H7 (cell line): Measurements from ENCODE around the gene RXRB. TPM values are rescaled to one million over a fixed set of nuclear protein-coding genes. Genes with fewer than 3 reads are reported as not detected.

Experiments used
- DNase-seq: peaks from one replicate; pipeline ENCODE4 v3.0.0; 2012
- H3K27me3 ChIP-seq: 2 replicates; pipeline ENCODE4 v1.6.0; 2011; ENCODE audit warnings: mild to moderate bottlenecking, low read length; ENCODE audit not compliant: control insufficient read depth, insufficient read depth
- H3K36me3 ChIP-seq: replicated peaks from 2 replicates; pipeline ENCODE4 v1.5.1; 2011; ENCODE audit warnings: low read length; ENCODE audit not compliant: control insufficient read depth, insufficient read depth
- H3K4me3 ChIP-seq: 2 replicates; pipeline ENCODE4 v1.5.1; 2011; ENCODE audit warnings: low read depth, mild to moderate bottlenecking, control low read depth, low read length, moderate library complexity; ENCODE audit not compliant: insufficient read depth
- total RNA-seq: library from RNA; depleted of rRNA; stranded (reverse); fragments of >200 nt; shearing (Covaris generic); gene quantifications from 2 replicates; pipeline ENCODE4 v1.2.3, GENCODE V29; 2014

The RXRB gene
- total RNA-seq, 1 experiment from 2014 or later = 18.1 TPM

DNA sequence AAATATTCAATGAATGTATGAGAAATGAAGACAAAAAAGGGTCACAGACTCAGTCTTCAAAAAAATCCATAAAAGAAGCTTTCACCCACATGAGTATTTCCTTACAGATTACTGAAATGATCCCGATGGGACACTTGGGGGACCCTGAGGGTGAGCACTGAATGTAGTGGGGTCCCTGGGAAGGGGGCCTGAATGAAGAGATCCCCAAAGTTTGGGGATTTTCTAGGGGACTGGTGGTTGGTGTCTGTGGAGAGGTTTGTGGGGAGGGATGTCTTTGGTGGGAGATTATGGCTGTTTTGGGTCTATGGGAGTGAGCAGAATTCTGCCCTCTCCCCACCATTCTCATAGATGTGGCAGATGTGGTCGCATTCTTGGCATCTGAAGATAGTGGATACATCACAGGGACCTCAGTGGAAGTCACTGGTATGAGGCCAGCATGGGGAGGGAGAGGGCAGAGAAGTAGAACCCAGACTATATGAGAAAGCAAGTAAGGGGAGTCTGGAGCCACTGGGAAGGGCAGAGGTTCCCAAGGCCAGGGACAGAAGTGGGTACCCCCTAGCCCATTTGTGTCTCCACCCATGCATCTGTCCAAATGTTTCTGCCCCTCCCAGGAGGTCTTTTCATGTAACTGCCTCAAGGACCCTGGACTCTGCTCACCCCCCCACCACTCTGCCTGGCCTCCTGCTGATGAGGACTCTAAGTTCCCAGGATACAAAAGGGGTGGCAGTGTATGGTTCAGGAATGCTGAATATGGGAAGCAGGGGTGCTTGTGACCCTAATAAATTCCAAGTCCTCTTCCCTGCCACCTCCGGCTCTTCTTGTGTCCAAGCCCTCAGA is 5.8 kb upstream of the RXRB start:
- Histone ChIP-seq H3K27me3 (peaks cover 37% of the 10 kb centered on the region), H3K4me3 (no peak overlapping the region)
- DNase-seq = no peak

DNA sequence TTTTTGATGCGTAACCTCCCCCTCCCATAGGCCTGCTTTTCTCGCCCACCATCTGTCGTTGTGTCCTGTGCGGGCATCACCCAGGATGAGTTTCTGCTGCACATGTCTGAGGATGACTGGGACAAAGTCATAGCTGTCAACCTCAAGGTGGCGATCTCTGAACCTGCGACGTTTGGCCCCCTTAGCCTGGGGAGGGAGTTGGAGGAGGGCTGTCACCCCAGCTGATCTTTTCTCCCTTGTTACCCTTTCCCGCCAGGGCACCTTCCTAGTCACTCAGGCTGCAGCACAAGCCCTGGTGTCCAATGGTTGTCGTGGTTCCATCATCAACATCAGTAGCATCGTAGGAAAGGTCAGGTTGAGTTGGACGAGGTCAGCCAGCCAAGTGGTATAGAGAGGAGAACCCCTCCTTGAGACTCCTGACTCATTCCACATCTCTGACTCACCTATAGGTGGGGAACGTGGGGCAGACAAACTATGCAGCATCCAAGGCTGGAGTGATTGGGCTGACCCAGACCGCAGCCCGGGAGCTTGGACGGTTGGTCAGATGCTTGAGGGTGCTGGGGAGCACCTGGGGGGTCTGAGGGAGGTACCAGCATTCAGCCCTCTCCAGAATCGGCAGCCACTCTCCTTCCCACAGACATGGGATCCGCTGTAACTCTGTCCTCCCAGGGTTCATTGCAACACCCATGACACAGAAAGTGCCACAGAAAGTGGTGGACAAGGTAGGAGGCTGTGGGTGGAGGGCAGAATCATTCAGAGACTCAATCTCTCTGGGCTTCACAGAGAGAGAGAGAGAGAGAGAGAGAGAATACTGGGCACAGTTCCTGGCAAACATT is 4.9 kb upstream of the RXRB start:
- Histone ChIP-seq H3K4me3 (peak overlapping the region; percentile 84), H3K36me3 (peaks cover 23% of the 10 kb centered on the region), H3K27me3 (peaks cover 34% of the 10 kb centered on the region)
- peak; percentile 69 for DNase-seq

More for the DNA sequence above, 5.8 kb upstream of the RXRB start:
- H3K36me3 ChIP-seq = peaks cover 24% of the 10 kb centered on the region

DNA sequence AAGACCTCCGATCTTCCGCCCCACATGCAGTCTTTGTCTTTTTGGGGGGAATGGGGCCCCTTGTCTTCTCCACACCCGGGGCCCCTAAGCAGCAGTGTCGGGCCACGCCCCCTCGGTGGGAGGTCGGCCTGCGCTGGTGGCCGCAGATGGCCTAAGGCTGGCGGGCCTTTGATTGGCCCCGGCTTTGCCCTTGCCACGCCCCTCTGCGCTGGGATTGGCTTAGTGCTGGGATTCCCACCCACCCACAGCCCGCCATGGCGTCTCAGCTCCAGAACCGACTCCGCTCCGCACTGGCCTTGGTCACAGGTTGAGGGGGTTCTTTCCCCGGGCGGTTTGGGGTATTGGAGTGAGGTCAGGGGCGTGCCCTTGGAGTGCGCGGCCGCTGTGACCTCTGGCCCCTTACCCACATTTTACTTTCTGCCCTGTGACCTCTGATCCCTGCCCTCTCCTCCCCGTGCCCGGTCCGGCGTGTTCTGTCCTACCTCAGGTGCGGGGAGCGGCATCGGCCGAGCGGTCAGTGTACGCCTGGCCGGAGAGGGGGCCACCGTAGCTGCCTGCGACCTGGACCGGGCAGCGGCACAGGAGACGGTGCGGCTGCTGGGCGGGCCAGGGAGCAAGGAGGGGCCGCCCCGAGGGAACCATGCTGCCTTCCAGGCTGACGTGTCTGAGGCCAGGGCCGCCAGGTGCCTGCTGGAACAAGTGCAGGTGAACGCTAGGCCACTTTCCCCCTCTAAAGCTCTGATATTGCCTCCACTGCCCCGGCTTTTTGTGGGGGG is 4.1 kb upstream of the RXRB start, which contains the start of gene HSD17B8:
Gene HSD17B8, plus strand, starts transcription at position 241 of the 776 bp plus-strand sequence. Its CDS starts 14 bp downstream, at position 255.
- H3K27me3 ChIP-seq = peaks cover 31% of the 10 kb centered on the region
- peaks cover 22% of the 10 kb centered on the region for H3K36me3 ChIP-seq
- peak within 1 kb of the TSS; percentile 84 for H3K4me3 ChIP-seq
- DNase-seq = peak; percentile 99

DNA sequence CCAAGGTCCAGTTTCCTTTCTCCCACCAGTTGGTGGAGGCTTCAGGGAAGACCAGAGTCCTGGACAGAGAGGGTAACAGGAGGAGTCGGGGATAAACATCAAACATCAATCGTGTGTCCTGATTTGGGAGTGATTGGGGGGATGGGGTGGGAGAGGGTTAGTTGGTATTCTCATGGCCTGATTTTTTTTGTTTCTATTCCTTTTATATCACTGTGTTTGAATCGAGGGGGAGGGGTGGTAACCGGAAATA is 3.6 kb upstream of the RXRB start:
- Histone ChIP-seq H3K27me3 (peaks cover 27% of the 10 kb centered on the region), H3K4me3 (no peak overlapping the region), H3K36me3 (peaks cover 20% of the 10 kb centered on the region)
- no peak for DNase-seq

DNA sequence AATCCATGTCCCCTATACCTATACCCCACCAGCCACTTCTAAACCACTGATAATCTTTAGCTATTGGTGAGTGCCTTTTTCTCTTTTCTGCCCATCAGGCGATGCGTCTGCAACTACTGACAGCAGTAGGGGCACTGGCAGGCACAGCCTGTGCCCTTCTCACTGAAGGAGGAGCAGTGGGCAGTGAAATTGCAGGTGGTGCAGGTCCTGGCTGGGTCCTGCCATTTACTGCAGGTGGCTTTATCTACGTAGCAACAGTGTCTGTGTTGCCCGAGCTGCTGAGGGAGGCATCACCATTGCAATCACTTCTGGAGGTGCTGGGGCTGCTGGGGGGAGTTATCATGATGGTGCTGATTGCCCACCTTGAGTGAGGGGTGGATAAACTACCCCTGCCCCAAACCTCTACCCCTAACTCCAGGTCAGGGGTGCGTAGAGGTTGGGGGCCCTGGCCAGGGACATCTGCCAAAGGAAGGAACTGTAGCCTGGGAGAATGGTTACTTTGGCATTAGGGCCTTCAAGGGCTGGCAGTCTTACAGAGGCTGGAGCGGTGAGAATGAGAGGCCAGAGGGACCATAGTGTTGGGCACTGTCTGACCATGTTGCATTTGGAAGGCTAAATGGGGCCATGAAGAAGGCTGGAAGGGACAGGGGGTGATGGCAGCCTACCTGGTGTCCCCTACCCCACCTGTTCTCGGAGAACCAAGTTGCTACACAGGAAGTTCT is 3.1 kb upstream of the RXRB start:
- Histone ChIP-seq H3K27me3 (peaks cover 26% of the 10 kb centered on the region), H3K4me3 (no peak overlapping the region), H3K36me3 (peaks cover 20% of the 10 kb centered on the region)
- no peak for DNase-seq

DNA sequence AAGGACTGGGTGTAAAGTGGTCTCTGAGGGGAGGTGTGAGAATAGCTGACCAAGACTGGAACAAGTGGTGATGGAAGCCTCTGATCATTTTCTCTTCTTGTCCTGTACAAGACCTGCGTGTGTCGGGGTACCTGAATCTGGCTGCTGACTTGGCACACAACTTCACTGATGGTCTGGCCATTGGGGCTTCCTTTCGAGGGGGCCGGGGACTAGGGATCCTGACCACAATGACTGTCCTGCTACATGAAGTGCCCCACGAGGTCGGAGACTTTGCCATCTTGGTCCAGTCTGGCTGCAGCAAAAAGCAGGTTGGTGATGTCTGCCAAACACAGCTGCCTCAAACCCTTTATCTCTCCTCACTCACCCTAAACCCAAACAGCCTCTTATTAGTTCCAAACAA is 2.3 kb upstream of the RXRB start:
- Histone ChIP-seq H3K36me3 (peaks cover 20% of the 10 kb centered on the region), H3K27me3 (peaks cover 24% of the 10 kb centered on the region), H3K4me3 (no peak overlapping the region)
- DNase-seq = peak; percentile 5

DNA sequence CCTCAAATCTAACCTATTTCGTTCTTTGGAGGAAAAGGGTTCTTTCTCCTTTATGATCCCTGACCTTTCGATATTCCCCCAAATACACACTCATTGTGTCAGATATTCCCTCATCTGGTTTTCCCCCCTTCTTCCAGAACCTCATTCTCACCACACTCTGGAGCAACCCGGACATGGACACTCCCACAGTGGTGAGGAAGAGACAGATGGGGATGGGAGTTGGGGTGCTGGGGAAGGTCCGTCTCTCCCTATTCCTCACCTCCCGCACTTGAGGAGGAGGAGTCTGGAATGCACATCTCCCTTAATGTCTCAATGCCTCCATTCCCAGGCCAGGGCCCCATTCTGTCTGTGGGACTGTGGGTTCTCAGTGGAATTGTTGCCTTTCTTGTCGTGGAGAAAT is 1.5 kb upstream of the RXRB start:
- peaks cover 21% of the 10 kb centered on the region for H3K36me3 ChIP-seq
- DNase-seq = peak; percentile 6
- peak overlapping the region; percentile 61 for H3K4me3 ChIP-seq
- H3K27me3 ChIP-seq = peaks cover 17% of the 10 kb centered on the region

DNA sequence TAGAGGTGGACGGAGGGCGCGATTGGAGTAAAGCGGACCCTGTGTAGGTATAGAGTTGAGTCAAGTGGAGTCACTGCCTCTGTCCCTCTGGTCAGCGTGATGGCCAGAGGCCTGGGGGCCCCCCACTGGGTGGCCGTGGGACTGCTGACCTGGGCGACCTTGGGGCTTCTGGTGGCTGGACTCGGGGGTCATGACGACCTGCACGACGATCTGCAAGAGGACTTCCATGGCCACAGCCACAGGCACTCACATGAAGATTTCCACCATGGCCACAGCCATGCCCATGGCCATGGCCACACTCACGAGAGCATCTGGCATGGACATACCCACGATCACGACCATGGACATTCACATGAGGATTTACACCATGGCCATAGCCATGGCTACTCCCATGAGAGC is 681 bp upstream of the RXRB start:
- Histone ChIP-seq H3K4me3 (peak overlapping the region; percentile 61), H3K27me3 (peaks cover 9% of the 10 kb centered on the region), H3K36me3 (peaks cover 23% of the 10 kb centered on the region)
- no peak for DNase-seq

DNA sequence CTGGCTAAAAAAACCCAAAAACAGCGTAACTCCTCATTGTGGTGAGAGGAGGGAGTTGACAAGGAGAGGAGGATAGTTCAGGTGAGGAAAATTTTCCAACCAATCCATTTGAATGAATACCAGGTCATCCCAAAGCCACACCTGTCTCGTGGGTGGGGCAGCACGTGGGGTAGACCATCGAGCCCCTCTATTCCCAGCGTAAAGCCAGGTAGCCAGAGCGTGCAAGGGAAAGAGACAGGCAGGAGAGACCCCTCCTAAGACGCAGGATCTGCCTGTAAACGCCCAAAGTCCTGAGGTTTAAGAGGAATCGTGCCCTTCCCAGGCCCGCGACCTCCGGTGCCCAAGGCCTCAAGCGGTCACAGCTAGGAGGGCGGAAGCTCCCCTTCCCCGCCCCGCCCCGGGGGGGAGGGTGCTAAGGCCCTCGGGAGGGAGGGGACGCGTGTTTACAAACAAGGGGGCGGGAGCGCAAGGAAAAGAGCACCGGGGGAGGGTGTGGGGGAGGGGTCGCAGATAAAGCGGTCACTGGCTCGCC is 712 bp downstream of the RXRB start:
- DNase-seq = no peak
- H3K4me3 ChIP-seq = peak overlapping the region; percentile 61
- H3K36me3 ChIP-seq = peaks cover 30% of the 10 kb centered on the region
- no peaks in the 10 kb centered on the region for H3K27me3 ChIP-seq

DNA sequence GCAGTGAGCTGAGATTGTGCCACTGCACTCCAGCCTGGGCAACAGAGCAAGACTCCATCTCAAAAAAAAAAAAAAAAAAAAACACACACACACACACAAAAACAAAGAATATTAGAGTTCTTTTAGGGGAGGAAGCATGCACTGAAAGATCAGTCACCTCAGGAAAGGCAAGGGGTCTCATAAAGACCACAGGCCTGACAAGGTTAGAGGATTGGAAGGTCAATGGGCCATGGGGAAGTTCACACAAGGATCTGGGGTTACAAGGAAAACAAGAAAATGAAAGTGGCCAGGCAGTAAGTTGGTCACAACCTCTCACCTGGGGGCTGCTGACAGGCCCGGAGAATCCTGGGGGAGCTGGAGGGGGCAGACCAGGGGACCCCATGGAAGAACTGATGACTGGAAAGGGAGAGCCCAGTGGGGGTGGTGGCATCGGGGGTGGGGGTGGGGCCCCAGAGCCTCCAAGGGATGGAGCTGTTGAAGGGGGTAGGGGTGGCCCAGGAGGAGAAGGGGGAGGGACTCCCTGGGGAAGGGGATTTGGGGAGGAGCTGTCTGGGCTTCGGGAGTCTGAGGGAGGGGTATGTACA is 1.5 kb downstream of the RXRB start:
- Histone ChIP-seq H3K27me3 (peaks cover 4% of the 10 kb centered on the region; the same call in 1 of the 2 replicates), H3K4me3 (peak overlapping the region; percentile 61; the same call in 1 of the 2 replicates), H3K36me3 (peaks cover 30% of the 10 kb centered on the region)
- DNase-seq = peak; percentile 70

DNA sequence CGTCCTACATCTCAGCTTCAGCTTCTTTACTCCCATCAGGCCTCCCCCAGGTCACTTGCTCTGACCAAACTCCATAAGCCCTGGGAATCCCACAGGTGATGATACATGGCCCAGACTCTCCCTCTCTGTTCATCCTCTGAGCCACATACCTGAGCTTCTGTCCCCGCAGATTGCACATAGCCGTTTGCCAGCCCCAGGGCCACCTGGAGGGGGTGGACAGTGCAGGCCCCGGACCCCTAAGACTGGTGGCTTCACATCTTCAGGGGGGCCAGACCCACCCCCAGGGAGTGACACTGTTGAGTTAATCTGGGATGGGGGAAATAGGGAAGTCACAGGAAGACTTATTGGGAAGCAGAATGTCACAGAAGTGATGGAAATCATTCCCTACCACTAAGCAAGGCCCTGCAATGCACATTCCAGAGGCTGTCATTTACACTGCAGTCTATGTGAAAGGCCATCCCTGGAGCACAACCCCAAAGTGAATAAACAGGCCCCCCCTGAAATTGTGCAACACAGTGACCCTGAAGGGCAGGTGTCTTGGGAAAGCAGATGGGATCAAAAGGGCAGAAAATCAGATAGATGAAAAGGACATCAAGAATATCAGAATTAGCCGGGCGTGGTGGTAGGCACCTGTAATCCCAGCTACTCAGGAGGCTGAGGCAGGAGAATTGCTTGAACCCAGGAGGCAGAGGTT is 2.2 kb downstream of the RXRB start:
- Histone ChIP-seq H3K4me3 (no peak overlapping the region), H3K36me3 (peaks cover 26% of the 10 kb centered on the region), H3K27me3 (peaks cover 4% of the 10 kb centered on the region; the same call in 1 of the 2 replicates)
- DNase-seq = no peak

DNA sequence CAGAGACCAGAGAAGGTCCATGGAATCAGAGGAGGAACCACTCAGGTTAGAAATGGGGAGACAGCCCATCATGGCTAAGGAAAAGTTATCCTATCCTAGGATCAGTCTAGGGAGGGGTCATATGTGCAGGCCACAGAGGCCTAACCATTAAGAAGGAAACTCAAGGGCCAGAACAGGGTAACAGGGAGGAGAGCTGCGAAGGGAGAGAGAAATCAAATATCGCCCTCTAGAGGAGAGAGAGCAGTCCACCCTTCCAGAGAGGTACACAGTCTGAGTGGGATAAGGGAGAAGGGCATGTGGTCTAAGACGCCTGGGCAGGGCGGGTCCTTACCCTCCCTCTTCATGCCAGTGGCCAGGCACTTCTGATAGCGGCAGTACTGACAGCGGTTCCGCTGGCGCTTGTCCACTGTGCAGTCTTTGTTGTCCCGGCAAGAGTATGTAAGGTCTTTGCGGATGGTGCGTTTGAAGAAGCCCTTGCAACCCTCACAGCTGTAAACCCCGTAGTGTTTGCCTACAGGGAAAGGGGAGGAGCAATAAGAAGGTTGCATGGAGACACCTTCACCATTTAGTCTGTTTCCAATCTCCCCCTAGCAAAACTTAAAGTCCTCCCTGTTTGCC is 2.9 kb downstream of the RXRB start:
- DNase-seq = peak; percentile 92
- H3K36me3 ChIP-seq = peaks cover 21% of the 10 kb centered on the region
- peaks cover 8% of the 10 kb centered on the region for H3K27me3 ChIP-seq
- no peak overlapping the region for H3K4me3 ChIP-seq
